GM12801 (cell line): Measurements from ENCODE around the gene UQCC2.

Experiments
- CTCF ChIP-seq: IDR thresholded peaks from one replicate; pipeline ENCODE4 v1.5.1; 2011; ENCODE audit warnings: control low read depth; ENCODE audit not compliant: insufficient read length; ENCODE audit errors: extremely low read depth

UQCC2 gene

DNA sequence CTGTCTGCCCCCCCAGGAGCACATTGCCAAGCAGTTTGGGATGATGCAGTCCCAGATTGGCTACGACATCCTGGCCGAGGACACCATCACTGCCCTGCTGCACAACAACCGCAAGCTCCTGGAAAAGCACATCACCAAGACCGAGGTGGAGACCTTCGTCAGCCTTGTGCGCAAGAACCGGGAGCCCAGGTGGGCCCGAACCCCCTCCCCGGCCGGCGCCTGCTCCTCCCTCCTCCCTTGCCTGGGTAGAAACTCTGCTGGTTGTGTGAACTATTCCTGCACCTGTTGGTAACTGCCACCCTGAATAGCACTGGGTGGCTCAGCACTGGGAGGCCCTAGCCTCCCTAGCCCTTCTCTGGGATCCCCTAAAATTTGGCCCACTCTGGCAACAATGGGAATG lies 43.7 kb downstream of the UQCC2 start:
- TF ChIP-seq CTCF, result no peak

- TF ChIP-seq CTCF, result no peak
Observed at GRCh38 chr6:33667072-33667471, 44.4 kb downstream of the UQCC2 start.

DNA sequence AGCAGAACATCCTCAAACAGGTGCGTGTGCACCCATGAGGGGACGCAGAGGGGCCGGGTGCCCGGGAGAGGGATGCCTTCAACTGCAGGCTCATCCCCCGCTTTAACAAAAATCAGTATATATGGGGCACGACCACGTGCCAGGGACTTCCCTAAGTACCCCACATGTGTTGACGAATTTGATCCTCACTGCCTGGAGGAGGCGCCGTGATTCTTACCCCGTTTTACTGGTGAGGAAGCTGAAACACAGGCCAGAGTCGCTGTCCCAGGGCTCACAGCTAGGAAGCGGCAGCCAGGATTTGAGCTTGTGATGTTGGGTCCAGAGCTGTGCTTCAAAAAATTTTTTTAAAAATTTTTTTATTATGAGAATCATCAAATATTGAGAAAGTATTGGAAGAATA lies 45.5 kb downstream of the UQCC2 start:
- no peak for TF ChIP-seq CTCF

- no peak for TF ChIP-seq CTCF
Observed at GRCh38 chr6:33664506-33665057, 46.9 kb downstream of the UQCC2 start.

DNA sequence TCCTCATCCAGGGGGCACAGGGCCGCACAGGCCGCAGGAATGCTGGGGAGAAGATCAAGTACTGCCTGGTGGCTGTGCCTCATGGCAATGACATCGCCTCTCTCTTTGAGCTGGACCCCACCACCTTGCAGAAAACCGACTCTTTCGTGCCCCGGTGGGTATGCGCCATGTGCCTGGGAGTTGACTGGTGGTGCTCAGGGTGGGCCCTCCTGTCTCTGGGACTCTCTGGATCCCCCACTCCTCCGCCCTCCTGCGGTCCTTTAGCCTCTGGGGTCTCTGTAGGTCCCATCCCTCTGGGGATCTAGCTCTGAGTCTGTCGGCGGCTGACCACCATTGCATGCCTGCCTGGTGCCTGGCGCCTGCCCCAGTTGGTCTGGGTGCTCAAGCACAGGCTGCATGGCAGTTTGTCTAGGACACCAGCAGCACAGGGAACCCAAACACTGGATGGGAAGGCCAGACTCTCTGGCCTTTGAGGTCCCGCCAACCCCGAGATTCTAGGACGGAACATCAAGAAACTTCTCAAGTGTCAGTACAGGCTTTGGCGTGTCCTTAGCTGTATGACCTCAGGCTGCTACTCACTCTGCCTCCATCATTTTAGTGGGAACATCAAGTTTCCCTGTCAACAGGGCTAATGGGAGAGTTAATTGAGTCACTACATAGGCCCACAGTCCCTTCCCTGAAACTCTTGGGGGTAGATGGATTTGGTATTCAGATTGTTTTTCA lies 47.6 kb downstream of the UQCC2 start:
- TF ChIP-seq CTCF, result no peak

GRCh38 chr6:33663028-33663427 lies 48.5 kb downstream of the UQCC2 start:
- TF ChIP-seq CTCF, result no peak

DNA sequence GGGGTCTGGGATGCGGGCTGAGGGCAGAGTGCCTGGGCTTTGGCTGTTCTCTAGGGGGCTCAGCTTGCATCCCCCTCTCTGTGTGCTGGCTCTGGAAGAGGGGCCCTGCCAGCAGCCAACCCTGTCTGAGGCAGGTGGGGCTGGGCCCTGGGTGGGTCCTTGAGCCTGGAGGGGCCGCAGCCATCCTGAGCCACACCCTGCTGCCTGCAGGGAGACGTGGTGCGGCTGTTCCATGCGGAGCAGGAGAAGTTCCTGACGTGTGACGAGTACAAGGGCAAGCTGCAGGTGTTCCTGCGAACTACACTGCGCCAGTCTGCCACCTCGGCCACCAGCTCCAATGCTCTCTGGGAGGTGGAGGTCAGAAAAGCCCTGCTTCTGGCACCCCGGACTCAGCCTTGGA lies 49.2 kb downstream of the UQCC2 start:
- no peak for TF ChIP-seq CTCF
